NCI-H446 (cell line): ENCODE measurements around the gene SGO1.
"Not testable (repeated sequence)": the region's sequence is repeated elsewhere in the genome, so short reads cannot be mapped to it uniquely, and the experiment has no call there.

Experiments
- DNase-seq, 2 experiments: peaks; one replicate each; lab custom pipeline; 2025; lab: John Stamatoyannopoulos, UW

Gene SGO1

DNA sequence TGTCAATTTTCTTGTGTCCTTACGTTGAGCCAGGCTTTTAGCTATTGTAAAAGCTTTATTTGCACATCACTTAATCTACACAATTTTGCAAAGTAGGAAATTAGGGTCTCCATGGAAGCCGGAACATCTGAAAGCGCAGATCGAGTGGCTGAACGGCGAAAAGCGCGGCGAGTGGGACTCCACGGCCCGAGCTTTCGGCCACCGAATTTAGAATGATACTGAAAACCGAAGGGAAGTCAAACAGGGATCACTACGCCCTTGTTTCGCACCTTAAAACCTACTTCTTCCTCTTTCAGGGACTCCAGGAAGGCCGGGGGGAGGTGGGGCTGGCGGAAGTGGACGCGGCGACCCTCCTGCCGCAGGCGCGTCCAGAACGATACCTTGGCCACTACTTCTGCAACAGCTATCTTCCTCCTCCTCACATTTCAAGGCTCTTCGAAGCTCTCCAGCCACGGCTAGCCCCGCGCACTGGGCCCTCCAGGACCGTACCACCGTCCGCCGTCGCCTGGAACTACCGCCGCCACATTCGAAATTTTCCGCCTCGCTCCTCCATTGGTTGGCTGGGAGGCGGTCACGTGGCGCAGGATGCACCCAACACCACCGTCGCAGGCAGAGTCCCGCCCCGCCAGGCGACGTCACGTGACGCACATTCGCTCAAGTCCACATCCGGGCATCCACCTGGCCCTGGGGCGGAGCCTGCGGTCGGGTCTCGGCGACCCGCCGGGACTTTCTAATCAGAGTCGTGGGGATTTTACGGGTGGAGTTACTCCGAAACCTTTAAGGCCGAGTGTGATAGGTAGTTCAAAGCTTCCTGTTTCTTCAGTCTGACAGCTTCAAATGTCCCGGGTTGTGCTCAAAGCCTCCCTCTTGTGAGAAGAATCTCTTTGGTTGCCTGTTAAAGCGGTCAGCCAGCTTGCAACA is at the start of gene SGO1:
Gene SGO1, minus strand, starts transcription at position 528 of the 921 bp plus-strand sequence. CDS start 2,179 bp downstream, outside the sequence.
- DNase-seq, result peak; percentile 89 to 94

DNA sequence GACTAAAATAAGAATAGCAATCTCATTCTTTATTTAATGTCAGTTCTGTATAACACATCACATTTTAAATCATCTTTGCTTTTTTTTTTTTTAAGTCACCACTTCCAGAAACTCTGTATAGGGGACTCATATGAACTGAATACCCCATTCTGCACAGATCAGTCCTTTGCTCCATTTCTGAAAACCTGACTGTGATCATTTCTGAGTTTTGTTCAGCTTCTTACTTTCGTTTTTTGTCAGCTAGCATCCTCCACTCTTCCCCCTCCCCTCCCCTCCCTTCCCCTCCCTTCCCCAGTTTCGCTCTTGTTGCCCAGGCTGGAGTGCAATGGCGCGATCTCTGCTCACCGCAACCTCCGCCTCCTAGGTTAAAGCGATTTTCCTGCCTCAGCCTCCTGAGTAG is 49.8 kb upstream of the SGO1 start:
- no peak for DNase-seq

DNA sequence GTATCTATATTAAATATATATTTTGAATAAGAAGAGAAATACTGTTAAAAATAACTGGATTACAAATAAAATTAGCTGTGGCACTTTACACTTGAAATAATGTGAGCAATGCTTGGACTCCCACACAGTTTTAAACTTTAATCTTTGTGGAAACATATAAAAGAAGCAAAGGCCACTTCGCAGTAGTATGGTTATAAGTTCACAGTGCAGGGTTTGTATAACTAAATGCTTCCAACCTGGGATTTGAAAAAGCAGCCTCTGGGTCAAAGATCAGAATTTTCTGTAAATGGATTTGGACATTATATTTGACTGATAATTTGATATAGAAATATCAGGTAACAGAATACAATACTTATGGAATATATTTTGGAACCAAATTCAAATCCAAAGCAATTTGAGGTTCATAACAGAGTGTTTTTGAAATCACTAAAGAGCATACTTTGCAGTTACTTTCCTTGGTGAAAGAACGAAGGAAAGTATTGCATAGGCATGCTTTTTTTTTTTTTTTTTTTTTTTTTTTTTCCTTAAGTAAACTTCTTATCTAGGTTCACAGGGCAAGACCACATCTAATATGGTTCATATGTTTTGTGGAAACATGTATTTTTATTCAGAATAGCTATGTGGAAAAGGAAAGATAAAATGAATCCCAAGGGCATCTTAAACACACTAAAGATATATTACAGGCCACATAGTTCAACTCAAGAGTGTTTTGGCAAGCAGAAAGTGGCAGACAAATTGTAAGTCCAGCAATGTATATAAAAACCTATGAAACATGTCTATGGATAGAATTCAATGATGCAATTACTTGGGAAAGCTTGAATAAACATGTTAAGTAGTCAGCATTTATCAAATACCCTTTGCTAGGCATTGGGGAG is 47.1 kb upstream of the SGO1 start:
- DNase-seq, result no peak

DNA sequence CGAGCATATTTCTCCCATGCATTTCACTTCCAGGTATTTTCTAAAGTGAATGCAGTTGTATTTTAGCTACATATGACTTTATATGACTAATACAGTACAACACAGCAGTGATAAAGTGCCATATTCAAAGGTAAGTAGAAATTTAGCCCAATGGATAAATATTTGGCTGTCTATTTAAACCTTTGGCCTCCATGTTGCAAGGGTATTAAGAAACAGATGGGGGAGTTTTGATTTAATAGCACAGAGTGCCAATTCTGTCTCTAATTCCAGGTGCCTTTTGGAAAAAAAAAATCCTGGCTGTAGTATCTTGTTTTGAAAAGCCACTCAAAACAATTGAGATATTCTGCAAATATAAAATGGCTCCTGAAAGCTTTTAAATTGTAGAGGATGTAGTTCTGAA is 44.9 kb upstream of the SGO1 start:
- DNase-seq, result no peak

DNA sequence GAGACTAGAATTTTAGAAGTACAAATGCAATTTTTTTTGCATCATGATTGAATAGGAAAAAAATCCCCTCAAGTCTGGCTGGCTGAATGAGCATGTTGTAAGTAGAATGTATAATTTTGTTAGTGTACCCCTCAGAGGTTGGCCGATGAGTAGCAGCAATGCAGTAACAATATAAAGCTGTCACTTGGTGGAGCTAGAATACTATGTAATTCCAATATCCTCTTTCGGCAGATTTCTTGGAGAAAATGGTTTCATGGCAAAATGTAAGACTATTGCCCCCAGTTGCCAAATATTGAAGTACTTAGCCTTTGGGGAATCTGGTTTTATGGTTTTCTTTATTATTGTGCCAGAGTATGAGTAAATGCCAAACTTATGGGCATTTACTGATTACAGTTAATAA is 39.8 kb upstream of the SGO1 start:
- DNase-seq, result peak; percentile 2 to 66

DNA sequence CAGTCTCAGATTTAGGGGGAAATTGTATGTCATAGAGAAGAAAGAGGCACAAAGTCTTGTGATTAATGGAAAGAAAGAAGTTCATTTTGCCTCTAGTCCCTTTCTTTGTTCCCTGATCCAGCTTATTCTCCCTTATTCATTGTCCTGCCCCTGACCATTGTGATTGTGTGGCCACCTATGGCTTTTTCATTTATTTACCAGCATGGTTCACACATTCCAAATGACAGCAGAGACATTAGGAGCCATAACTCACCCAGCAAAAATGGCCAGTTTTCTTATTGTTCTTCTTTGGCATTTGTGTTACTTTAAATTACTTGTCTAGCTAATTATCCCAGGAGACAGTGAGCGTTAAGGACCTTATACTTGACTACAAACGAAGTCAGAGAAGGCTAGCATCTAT is 36.3 kb upstream of the SGO1 start:
- DNase-seq, result no peak

DNA sequence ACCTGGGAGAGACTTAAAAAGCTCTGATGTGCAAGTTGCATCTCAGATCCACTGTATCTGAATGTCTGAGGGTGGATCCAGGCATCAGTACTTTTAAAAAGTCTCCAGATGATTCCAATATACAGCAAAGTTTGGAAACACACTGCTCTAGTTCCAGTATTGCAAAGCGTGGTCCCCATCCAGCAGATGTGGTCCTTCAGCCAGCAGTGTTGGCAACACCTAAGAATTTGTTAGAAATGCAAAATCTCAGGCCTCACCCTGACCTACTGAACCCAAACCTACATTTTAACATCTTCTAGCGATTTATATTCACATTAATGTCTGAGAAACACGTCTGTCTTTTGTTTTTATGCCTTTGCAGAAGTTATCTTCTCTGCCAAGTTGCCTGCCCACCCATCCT is 32.2 kb upstream of the SGO1 start:
- DNase-seq, result no peak

DNA sequence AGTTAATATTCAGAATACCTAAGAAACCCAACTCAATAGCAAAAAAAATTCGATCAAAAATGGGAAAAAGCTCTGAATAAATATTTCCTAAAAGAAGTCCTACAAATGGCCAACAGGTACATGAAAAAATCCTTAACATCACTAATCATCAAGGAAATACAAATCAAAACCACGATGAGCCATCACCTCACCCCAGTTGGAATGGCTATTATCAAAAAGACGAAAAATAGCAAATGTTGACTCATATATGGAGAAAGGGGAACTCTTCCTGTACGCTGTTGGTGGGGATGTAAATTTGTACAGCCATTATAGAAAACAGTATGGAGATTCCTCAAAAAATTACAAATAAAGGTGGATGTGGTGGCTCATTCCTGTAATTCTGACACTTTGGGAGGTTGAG is 29.6 kb upstream of the SGO1 start:
- DNase-seq, result no peak

DNA sequence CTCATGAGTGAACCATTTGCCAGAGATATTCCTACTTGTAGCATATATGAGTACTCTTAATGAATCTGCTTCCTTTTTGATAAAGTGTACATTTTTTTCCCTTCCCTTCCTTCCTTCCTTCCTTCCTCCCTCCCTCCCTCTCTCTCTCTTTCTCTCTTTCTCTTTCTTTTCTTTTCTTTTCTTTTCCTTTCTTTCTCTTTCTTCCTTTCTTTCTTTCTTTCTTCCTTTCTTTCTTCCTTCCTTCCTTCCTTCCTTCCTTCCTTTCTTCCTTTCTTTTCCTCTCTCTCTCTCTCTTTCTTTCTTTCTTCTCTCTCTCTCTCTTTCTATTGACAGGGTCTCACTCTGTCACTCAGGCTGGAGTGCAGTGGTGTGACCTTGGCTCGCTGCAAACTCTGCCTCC is 27.5 kb upstream of the SGO1 start:
- not testable (repeated sequence) for DNase-seq

DNA sequence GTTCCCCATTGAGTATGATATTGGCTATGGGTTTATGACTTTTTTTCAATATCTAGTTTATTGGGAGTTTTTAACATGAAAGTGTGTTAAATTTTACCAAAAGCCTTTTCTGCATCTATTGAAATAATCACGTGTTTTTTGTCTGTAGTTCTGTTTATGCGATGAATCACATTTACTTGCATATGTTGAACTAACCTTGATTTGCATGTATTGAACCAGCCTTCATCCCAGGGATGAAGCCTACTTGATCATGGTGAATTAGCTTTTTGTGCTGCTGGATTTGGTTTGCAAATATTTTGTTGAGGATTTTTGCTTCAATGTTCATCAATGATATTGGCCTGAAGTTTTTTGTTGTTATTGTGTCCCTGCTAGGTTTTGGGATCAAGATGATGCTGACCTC is 21.9 kb upstream of the SGO1 start:
- not testable (repeated sequence) for DNase-seq

DNA sequence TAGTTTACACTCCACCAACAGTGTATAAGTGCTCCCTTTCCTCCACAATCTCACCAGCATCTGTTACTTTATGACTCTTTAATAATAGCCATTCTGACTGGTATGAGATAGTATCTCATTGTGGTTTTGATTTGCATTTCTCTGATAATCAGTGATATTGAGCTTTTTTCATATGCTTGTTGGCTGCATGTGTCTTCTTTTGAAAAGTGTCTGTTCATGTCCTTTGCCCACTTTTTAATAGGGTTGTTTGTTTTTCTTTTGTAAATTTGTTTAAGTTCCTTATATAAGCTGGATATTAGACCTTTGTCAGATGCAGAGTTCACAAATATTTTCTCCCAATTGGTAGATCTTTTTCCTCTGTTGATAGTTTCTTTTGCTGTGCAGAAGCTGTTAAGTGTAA is 19.9 kb upstream of the SGO1 start:
- not testable (repeated sequence) for DNase-seq

DNA sequence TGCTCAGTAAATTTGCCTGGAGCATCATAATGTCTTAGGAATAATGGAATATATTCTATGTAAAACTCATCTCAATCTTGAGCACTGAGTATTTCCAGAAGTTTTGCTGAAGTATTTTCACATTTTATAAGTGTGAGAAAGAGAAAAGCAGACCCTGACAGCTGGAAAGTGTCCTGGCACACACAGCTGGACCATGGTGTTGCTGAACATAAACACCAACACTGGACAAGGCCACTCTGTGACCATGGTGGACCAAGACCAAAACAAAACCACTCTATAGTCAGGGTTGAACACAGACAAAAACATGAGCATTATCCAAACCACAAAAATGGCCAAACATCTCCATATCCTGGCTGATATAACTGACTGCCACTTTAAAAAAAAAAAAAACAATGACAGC is 15.1 kb upstream of the SGO1 start:
- no peak for DNase-seq

DNA sequence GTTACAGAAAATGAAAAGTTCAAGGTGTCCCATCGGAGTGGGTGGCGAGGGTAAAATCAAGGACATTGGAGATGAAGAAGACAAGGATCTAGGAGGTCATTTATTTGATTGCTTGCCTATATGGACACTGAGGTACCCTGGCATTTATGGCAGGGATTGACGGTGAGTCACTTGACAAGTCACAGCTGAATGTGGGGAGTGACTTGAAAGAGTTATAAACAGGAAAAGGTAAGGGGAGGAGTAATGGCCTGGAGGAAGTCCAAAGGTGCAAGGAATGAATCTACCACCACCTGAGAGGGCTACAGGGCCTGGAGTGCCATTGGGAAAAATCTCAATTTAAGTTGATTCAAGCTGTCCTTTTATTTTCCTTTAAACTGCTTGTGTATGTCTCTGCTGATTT is 11.8 kb upstream of the SGO1 start:
- DNase-seq, result no peak

DNA sequence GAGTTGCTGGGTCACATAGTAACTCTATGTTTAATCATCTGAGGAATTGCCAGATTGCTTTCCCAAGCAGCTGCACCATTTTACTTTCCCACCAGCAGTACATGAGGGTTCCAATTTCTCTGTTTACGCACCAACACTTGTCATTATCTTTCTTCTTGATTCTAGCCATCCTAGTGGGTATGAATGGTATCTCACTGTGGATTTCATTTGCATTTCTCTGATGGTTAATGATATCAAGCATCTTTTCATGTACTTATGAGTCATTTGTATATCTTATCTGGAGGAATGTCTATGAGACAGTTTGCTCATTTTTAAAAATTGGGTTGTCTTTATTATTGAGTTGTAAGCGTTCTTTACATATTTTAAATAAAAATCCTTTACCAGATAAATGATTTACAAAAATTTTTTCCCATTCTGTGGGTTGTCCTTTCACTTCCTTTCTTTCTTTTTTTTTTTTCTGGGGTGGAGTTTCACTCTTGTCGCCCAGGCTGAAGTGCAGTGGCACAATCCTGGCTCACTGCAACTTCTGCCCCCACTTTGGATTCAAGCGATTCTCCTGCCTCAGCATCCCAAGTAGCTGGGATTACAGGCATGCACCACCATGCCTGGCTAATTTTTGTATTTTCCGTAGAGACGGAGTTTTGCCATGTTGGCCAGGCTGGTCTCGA is 8.9 kb upstream of the SGO1 start:
- no peak for DNase-seq

DNA sequence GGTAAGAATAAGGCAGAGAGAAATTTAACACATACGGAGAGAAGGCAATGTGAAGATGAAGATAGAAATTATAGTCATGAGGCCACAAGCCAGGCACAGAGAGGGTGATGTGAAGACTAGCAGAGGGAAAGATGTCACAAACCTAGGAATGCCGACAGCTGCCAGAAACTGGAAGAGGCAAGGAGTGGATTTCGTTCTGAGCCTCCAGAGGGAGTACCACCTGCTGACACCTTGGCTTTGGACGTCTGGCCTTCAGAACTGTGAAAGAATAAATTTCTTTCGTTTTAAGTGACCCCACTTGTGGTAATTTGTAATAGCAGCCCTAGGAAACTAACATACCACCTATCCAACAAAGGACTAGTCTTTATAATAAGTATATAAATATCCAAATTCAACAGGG is 5.0 kb upstream of the SGO1 start:
- no peak for DNase-seq

DNA sequence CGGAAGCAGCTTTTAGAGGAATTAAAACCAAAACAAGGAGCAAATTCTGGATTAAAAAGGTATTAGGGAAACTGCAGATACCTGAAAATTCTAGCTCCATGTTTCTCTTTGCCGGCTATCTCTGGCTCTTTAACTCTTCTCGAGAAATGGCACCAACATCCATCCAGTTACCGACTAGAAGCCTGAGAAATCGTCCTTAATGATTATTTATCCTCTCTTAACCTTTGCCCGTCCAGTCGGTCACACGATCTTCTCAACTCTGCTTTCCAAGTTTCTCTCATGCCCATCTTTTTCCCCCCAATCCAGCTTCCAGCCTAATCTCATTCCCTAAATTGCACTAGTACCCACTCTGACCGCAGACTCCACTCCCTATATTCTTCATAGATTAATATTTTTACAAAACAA is 596 bp upstream of the SGO1 start:
- no peak for DNase-seq

DNA sequence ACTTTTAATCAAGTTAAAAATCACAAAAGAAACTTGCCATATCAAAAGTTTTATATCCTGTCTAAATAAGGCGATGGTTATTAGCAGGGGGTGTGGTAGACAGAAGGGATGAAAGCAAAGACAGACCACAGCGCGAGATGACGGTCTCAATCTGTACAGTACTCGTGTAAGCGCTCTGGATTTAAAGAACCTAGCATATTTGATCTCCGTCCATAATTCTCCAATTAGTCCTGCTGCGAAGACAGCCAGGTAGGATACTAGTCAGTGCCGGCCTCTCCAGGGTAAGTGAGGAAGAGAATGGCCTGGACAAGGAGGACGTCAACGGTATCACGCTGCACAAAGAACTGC is 701 bp downstream of the SGO1 start:
- DNase-seq, result no peak

DNA sequence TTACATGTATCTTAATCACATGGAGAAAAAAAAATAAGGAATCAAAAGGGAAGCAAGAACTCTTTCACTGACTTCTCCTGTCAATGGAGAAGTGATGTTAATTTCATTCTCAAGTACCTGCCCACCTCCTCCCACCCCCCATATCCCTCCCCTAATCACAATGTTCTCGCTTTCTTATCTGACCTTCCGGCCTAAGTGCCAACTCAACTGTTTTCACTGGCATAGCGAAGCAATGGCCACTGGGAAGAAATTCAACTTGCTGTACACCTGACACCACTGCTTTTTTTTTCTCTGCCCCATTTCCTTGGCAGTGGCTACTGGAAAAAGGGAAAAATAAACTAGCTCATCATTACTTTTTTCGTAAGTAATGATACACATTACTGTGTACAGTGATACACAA is 3.8 kb downstream of the SGO1 start:
- no peak for DNase-seq

DNA sequence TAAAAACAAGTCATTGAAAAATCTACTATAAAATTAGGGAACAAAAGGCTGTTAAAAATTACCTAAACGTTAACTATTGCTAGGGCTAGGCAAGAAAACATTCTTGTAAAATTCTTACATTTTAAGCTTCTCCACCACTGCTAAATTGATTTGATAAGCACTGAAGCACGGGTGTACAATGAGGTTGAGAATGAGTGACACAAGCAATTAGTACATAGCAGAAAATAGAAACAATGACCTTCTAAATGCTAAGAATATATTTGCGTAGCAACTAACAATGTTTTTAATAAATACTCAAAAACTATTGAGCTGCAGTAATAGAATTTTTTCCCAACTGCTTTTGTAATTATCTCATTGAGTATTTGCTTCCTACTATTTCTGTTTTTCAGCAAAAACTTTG is 4.7 kb downstream of the SGO1 start:
- no peak for DNase-seq

DNA sequence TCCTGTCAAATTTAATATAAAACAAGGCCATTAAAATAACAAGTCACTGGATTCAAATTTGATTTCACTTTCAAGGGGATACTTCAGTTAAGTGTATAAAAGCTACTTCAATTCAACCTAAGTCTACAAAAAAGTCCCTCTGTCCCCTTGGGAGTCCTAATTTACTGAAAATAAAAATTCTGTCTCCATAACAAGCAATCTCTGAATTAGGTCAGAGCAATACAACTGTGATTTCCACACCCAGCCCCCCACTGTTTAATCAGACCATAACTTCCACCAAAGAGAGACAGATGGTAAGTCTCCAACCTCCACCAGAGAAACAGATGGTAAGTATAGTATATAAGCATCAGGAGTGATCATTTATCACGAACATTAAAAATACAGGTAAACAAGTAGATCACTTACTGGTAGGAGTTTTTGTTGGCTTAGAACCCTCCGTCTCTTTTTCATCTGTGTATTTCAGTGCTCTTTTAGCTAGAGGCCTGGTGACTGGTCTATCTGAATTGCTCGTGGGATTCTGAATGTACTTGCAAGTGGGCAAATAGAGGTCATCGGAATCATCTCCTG is 12.1 kb downstream of the SGO1 start:
- peak in 1 of 2 experiments; percentile 2 for DNase-seq

DNA sequence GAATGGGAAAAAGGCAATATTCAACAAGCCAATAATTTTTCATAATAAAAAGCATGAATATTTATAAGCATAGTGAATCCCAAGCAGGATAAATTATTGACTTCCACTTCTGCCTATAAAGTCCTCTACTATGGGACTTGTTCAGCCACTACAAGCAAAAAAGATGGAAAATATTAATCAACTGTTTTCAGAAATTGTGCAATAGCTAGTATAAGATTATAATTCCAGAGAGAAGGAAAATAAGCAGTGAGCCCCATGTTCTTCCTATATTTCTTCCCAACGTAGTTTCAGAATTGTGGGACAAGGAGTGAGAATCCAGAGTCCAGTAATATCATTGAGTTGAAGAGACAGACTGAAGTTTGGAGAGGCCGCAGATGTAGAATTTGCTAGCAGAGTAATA is 24.3 kb downstream of the SGO1 start:
- DNase-seq, result no peak

DNA sequence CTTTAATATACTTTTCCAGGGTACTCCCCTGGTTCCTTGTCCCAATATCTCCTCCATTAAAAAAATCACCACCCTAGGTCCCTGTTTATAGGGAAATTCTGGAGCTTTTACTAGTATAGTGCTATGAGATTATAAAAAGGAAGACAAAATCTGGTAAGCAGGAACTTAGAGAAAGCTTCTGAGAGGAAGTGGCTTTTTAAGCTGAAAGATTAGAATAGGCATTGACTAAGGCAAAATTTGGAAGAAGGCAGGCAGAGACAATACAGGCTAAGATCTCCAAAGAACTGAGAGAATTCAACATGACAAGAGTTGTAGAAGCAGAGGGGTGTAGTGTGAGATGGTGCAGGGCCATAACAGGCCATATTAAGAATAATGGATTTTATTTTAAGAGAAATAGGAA is 25.8 kb downstream of the SGO1 start:
- no peak for DNase-seq
